HUES48 (cell line): ENCODE measurements around the gene ARHGEF2.

Experiments used
- H3K27ac ChIP-seq: one replicate; pipeline ENCODE4 v1.7.0; 2013; ENCODE audit warnings: low read depth, low read length, inconsistent platforms
- H3K27me3 ChIP-seq: 2 replicates; pipeline ENCODE4 v1.6.1; 2013; ENCODE audit warnings: mild to moderate bottlenecking, low read length; ENCODE audit not compliant: control insufficient read depth, insufficient read depth
- H3K36me3 ChIP-seq: 2 replicates; pipeline ENCODE4 v1.6.1; 2013; ENCODE audit warnings: low read length; ENCODE audit not compliant: control insufficient read depth, insufficient read depth
- H3K4me1 ChIP-seq: 2 replicates; pipeline ENCODE4 v1.6.1; 2013; ENCODE audit warnings: mild to moderate bottlenecking, low read length; ENCODE audit not compliant: control insufficient read depth, insufficient read depth
- H3K4me3 ChIP-seq: 2 replicates; pipeline ENCODE4 v1.5.1; 2013; ENCODE audit warnings: mild to moderate bottlenecking, low read depth, low read length
- H3K9ac ChIP-seq: 2 replicates; pipeline ENCODE4 v1.6.1; 2013; ENCODE audit warnings: mild to moderate bottlenecking, low read depth, low read length, moderate library complexity
- H3K9me3 ChIP-seq: 2 replicates; pipeline ENCODE4 v1.6.1; 2013; ENCODE audit warnings: low read length; ENCODE audit not compliant: control insufficient read depth, insufficient read depth

Gene ARHGEF2

GRCh38 chr1:155925506-155925905 is 52.8 kb downstream of the ARHGEF2 start:
- no peaks in the 10 kb centered on the region for H3K4me1 ChIP-seq
- H3K9ac ChIP-seq: no peak overlapping the region
- H3K4me3 ChIP-seq: no peak overlapping the region
- H3K27me3 ChIP-seq: no peaks in the 10 kb centered on the region
- no peaks in the 10 kb centered on the region for H3K9me3 ChIP-seq
- peaks cover 95% of the 10 kb centered on the region for H3K36me3 ChIP-seq
- no peak overlapping the region for H3K27ac ChIP-seq

- Histone ChIP-seq H3K36me3 (peaks cover 95% of the 10 kb centered on the region), H3K9ac (no peak overlapping the region), H3K4me3 (no peak overlapping the region), H3K4me1 (no peaks in the 10 kb centered on the region), H3K27ac (no peak overlapping the region), H3K27me3 (no peaks in the 10 kb centered on the region), H3K9me3 (no peaks in the 10 kb centered on the region)
Measured at GRCh38 chr1:155920717-155921116, 57.6 kb downstream of the ARHGEF2 start.

- Histone ChIP-seq H3K9ac (no peak overlapping the region), H3K4me3 (no peak overlapping the region), H3K27me3 (no peaks in the 10 kb centered on the region), H3K27ac (no peak overlapping the region), H3K9me3 (no peaks in the 10 kb centered on the region), H3K4me1 (no peaks in the 10 kb centered on the region), H3K36me3 (peaks cover 97% of the 10 kb centered on the region)
Measured at GRCh38 chr1:155919801-155920200, 58.5 kb downstream of the ARHGEF2 start.

- H3K4me3 ChIP-seq: no peak overlapping the region
- no peaks in the 10 kb centered on the region for H3K4me1 ChIP-seq
- H3K27me3 ChIP-seq: no peaks in the 10 kb centered on the region
- peaks cover 97% of the 10 kb centered on the region for H3K36me3 ChIP-seq
- H3K9me3 ChIP-seq: no peaks in the 10 kb centered on the region
- no peak overlapping the region for H3K27ac ChIP-seq
- H3K9ac ChIP-seq: no peak overlapping the region
Measured at GRCh38 chr1:155918660-155919059, 59.7 kb downstream of the ARHGEF2 start.

- H3K27ac ChIP-seq: no peak overlapping the region
- peaks cover 81% of the 10 kb centered on the region for H3K36me3 ChIP-seq
- peaks cover 9% of the 10 kb centered on the region; the same call in 1 of the 2 replicates for H3K4me1 ChIP-seq
- H3K4me3 ChIP-seq: no peak overlapping the region
- H3K9ac ChIP-seq: no peak overlapping the region
- no peaks in the 10 kb centered on the region for H3K27me3 ChIP-seq
- H3K9me3 ChIP-seq: no peaks in the 10 kb centered on the region
Measured at GRCh38 chr1:155913969-155914757, 64.2 kb downstream of the ARHGEF2 start.

- H3K9ac ChIP-seq: no peak overlapping the region
- no peak overlapping the region for H3K4me3 ChIP-seq
- H3K9me3 ChIP-seq: no peaks in the 10 kb centered on the region
- H3K27me3 ChIP-seq: no peaks in the 10 kb centered on the region
- H3K36me3 ChIP-seq: peaks cover 75% of the 10 kb centered on the region
- peak overlapping the region; percentile 86 for H3K27ac ChIP-seq
- peaks cover 9% of the 10 kb centered on the region; the same call in 1 of the 2 replicates for H3K4me1 ChIP-seq
Measured at GRCh38 chr1:155912056-155912536, 66.3 kb downstream of the ARHGEF2 start.

GRCh38 chr1:155911156-155912055 is 66.9 kb downstream of the ARHGEF2 start, which contains the start of gene RIT1:
Gene RIT1, minus strand, starts transcription at chr1:155911349. Its CDS starts 588 bp downstream, at chr1:155910761.
- Histone ChIP-seq H3K27me3 (no peaks in the 10 kb centered on the region), H3K27ac (peak within 1 kb of the TSS; percentile 86), H3K36me3 (peaks cover 75% of the 10 kb centered on the region), H3K9ac (peak within 1 kb of the TSS; percentile 56), H3K4me1 (peaks cover 9% of the 10 kb centered on the region; the same call in 1 of the 2 replicates), H3K9me3 (no peaks in the 10 kb centered on the region), H3K4me3 (peak within 1 kb of the TSS; percentile 86)

- peaks cover 73% of the 10 kb centered on the region for H3K36me3 ChIP-seq
- H3K4me3 ChIP-seq: peak overlapping the region; percentile 86
- peak overlapping the region; percentile 56 for H3K9ac ChIP-seq
- no peaks in the 10 kb centered on the region for H3K27me3 ChIP-seq
- peaks cover 9% of the 10 kb centered on the region; the same call in 1 of the 2 replicates for H3K4me1 ChIP-seq
- peak overlapping the region; percentile 86 for H3K27ac ChIP-seq
- H3K9me3 ChIP-seq: no peaks in the 10 kb centered on the region
Measured at GRCh38 chr1:155910621-155911121, 67.7 kb downstream of the ARHGEF2 start.

- Histone ChIP-seq H3K27ac (peak overlapping the region; percentile 5), H3K9ac (no peak overlapping the region), H3K4me1 (peaks cover 9% of the 10 kb centered on the region; the same call in 1 of the 2 replicates), H3K9me3 (no peaks in the 10 kb centered on the region), H3K36me3 (peaks cover 73% of the 10 kb centered on the region), H3K4me3 (0 out of 2 replicates have a peak overlapping the region, but pooled peaks have one; percentile 86), H3K27me3 (no peaks in the 10 kb centered on the region)
Measured at GRCh38 chr1:155909894-155910293, 68.5 kb downstream of the ARHGEF2 start.

GRCh38 chr1:155904261-155904660 is 74.1 kb downstream of the ARHGEF2 start:
- H3K27me3 ChIP-seq: no peaks in the 10 kb centered on the region
- no peak overlapping the region for H3K9ac ChIP-seq
- no peaks in the 10 kb centered on the region for H3K9me3 ChIP-seq
- H3K36me3 ChIP-seq: peaks cover 80% of the 10 kb centered on the region
- no peak overlapping the region for H3K4me3 ChIP-seq
- H3K4me1 ChIP-seq: no peaks in the 10 kb centered on the region
- no peak overlapping the region for H3K27ac ChIP-seq
